GM12874 (cell line): ENCODE results near the gene ZFAND6.

Experiments
- CTCF ChIP-seq: IDR thresholded peaks from 2 replicates; pipeline ENCODE4 v1.5.1; 2011; ENCODE audit warnings: low read depth, mild to moderate bottlenecking, control low read depth, low read length, moderate library complexity; ENCODE audit not compliant: insufficient read depth

ZFAND6 gene

DNA sequence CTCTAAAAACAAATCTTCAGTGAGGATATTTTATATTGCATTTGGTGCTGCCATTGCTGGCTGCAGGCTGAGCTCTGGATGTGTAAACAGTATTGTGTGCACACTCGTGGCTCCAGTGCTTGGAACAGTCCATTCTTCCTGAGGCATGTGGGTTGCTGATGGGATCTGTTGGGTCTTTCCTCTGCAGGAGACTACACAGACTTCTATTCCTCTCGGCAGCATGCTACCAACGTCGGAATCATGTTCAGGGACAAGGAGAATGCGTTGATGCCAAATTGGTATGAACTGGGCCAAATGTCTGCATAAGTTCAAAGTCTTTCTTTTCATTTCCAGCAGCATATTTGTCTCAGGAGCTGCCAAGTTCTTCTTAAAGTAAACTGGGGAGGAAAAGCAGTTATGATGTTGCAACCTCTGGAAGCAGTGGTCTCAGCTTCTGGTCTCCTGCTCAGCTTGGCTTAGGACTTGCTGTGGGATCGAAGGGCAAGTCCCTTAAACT is 102.6 kb downstream of the ZFAND6 start:
- no peak for TF ChIP-seq CTCF

DNA sequence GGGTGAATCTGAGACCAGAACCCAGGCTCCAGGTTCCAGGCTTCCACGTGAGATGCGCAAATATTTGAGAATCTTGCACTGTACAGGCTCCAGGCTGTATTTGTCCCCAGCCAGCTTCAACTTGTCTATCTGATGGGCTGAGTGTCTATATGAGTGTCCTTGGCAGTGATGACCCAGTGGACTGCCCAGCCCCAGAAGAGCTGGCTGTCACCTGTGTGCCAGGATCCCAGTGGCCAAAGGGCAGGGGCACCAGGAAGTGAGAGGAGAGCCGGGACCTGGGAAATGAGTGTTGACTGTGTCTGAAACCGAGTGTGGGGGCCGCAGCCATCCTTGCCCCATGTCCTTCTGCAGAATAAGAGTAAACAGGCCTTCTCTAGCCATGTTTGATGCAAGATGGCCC is 103.7 kb downstream of the ZFAND6 start:
- no peak for TF ChIP-seq CTCF

DNA sequence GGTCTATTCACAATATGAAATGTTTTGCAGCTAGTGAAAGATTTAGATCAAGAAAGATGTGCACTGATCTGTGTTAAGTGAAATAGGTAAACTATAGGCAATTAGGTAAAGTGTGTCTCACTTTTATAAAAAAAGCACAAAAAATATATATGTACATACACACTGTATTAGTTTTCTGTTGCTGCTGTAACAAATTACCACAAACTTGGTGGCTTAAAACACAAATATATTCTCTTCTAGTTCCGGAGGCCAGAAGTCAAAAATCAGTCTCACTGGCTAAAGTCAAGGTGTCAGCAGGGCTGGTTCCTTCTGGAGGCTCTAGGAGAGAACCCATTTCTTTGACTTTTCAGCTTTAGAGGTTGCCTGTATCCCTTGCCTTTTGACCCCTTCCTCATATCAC is 104.4 kb downstream of the ZFAND6 start:
- TF ChIP-seq CTCF: no peak

GRCh38 chr15:80167936-80168335 is 108.5 kb downstream of the ZFAND6 start:
- TF ChIP-seq CTCF: no peak

GRCh38 chr15:80168421-80168820 is 108.9 kb downstream of the ZFAND6 start:
- no peak for TF ChIP-seq CTCF

DNA sequence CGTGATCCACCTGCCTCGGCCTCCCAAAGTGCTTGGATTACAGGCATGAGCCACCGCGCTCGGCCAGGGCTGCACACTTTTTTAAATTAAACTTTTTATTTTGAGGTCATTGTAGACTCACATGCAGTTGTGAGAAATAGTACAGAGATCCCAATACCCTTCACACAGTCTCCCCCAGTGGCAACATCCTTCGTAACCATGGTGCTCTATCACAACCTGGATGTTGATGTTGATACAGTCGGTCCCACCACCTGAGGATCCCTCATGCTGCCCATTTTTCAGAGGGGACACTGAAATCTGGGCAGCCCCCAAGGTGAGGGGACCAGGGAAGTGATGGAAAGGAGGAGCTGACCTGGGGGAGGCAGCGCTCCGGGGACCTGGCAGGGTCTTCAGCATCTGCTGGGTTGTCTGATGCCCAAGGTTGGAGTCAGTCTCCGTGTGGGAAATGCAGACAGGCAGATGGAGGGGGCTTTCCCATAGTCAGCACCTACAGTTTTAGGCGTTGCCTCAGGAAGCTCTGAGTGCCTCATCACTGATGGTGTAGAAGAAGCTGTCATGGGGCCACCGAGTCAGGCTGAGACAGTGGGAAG is 110.4 kb downstream of the ZFAND6 start:
- no peak for TF ChIP-seq CTCF

DNA sequence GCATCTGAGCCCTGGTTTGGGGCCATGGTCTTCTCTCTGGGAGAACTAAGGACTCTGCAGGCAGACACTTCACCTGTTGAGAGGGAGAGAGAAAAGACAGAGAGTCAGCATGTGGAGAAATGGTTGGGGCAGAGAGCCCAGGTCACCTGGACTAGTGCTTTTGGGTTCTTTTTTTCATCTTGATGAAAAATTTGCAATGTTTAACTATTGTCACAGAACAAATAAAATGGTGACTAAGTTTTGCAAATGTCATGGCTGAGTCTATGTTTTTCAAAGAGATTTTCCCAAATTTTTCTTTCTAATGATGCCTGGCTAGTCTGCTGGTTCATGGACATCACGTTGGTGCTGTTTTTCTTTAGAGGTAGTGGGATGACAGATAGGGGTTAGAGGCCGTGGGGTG is 111.1 kb downstream of the ZFAND6 start:
- TF ChIP-seq CTCF: no peak
